Mesothelial cell of epicardium (in vitro differentiated cells): ENCODE data around the gene PDGFD. TPM values are rescaled to one million over a fixed set of nuclear protein-coding genes. Genes with fewer than 3 reads are reported as not detected.

Source experiments
- DNase-seq, 2 experiments: peaks; one replicate each; pipeline ENCODE4 v3.0.0; 2021; ENCODE audit warnings: low spot score in 2 of 2; ENCODE audit not compliant: unreplicated experiment in 2 of 2
- H3K27ac Mint-ChIP-seq: 2 replicates; pipeline ENCODE4 v1.8.0; 2021; ENCODE audit warnings: mixed read lengths
- H3K27me3 Mint-ChIP-seq: 2 replicates; pipeline ENCODE4 v1.8.0; 2021; ENCODE audit warnings: low read depth, mixed read lengths
- H3K36me3 Mint-ChIP-seq: 2 replicates; pipeline ENCODE4 v1.8.0; 2021; ENCODE audit warnings: mixed read lengths
- H3K4me1 Mint-ChIP-seq: 2 replicates; pipeline ENCODE4 v1.8.0; 2021; ENCODE audit warnings: mixed read lengths
- H3K4me3 Mint-ChIP-seq: 2 replicates; pipeline ENCODE4 v1.8.0; 2021; ENCODE audit warnings: mild to moderate bottlenecking, moderate library complexity, mixed read lengths
- H3K9me3 Mint-ChIP-seq: 2 replicates; pipeline ENCODE4 v1.8.0; 2021; ENCODE audit warnings: mixed read lengths
- total RNA-seq: library from RNA; stranded (reverse); gene quantifications from 3 replicates; pipeline ENCODE4 v1.2.1, GENCODE V29; 2021
- TF ChIP-seq, protein P1 (sequence below): fragments of 200-600 bp; sonication (generic); IDR thresholded peaks from one replicate; pipeline ENCODE4 v1.5.0; 2021; ENCODE audit warnings: antibody characterized with exemption; ENCODE audit not compliant: unreplicated experiment

The PDGFD gene
- total RNA-seq, 1 donor from 2014 or later: 29.1 TPM

DNA sequence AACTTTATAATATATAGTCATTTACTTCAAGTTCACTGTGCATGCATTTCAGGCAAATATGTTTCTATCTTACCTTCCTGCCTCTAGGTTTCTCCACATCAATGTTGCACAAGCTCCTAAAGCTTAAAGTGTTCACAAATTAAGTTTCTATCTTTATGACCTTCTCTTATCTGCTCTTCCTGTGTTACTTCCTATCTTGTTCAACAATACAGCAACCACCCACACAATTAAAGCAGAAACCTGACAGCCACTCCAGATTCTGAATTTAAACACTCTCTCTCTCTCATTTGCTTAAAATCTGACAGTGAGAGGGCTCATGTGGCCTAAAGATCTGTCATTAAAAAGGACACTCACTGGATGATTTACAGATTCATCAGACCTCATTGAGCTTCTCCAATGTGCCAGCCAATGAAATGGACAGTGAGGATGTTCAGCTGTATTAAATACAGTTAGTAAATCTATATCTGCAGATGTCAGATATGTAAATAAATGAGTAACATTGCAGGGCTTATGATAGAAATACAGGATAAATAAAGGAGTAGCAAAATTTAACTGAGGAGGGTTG lies 10.9 kb downstream of the PDGFD start:
- Mint-ChIP-seq H3K4me1 (peaks cover 27% of the 10 kb centered on the region), H3K27me3 (no peaks in the 10 kb centered on the region), H3K36me3 (peaks cover 3% of the 10 kb centered on the region), H3K27ac (no peak overlapping the region), H3K9me3 (peaks cover 9% of the 10 kb centered on the region), H3K4me3 (no peak overlapping the region)
- DNase-seq: no peak
- TF ChIP-seq, protein P1, sequence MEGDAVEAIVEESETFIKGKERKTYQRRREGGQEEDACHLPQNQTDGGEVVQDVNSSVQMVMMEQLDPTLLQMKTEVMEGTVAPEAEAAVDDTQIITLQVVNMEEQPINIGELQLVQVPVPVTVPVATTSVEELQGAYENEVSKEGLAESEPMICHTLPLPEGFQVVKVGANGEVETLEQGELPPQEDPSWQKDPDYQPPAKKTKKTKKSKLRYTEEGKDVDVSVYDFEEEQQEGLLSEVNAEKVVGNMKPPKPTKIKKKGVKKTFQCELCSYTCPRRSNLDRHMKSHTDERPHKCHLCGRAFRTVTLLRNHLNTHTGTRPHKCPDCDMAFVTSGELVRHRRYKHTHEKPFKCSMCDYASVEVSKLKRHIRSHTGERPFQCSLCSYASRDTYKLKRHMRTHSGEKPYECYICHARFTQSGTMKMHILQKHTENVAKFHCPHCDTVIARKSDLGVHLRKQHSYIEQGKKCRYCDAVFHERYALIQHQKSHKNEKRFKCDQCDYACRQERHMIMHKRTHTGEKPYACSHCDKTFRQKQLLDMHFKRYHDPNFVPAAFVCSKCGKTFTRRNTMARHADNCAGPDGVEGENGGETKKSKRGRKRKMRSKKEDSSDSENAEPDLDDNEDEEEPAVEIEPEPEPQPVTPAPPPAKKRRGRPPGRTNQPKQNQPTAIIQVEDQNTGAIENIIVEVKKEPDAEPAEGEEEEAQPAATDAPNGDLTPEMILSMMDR: no peak

DNA sequence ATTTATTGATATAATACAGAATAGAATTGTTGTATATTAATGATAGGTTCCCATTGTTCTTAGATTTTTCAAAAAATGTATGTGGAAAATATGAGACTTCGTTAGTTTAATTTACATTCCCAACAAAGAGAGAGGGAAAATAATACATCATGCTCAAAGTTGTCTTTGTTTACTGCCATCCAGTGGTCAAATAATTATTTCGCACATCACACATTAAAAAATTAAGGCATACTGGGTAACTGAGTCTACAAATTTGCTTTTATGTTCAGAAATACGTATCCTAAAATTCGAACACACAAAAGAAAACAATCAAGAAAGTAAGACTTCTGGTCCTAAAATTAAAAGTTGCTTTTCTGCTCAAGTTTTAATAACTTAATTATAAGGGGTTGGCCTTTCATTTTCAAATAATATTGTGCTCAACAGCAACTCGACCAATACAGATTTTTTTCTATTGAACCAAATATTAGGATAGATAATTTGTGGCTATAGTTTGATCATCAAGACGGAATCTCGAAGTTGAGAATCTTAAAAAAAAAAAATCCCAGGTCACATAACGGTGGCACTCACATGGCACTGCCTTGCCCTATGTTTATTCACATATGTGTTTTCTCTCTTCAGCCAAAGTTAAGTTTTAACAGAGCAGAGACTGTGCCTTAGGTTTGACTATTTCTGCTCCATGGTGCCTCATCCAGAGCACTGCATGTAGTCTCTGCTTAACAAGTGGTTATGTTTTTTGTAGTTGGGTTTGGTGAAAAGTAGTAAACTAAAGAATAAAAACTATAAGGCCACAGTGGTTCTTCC lies 12.3 kb downstream of the PDGFD start:
- Mint-ChIP-seq H3K36me3 (peaks cover 3% of the 10 kb centered on the region), H3K4me3 (no peak overlapping the region), H3K27ac (no peak overlapping the region), H3K27me3 (no peaks in the 10 kb centered on the region), H3K4me1 (peaks cover 28% of the 10 kb centered on the region), H3K9me3 (peaks cover 9% of the 10 kb centered on the region)
- no peak for DNase-seq
- TF ChIP-seq, protein P1: no peak

DNA sequence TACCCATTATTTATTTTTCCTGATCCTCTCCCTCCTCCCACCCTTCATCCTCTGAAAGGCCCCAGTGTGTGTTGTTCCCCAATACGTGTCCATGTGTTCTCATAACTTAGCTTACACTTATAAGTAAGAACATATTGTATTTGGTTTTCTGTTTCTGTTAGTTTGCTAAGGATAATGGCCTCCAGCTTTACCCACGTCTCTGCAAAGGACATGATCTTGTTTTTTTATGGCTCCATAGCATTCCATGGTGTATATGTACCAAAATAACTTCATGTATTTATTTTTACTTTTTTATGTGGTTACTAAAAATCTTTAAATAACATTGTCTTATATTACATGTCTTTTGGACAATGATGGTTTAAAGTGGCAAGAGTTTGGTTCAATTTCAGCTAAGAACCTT lies 15.2 kb downstream of the PDGFD start:
- peaks cover 3% of the 10 kb centered on the region for H3K36me3 Mint-ChIP-seq
- no peak for DNase-seq
- H3K27ac Mint-ChIP-seq: no peak overlapping the region
- H3K4me3 Mint-ChIP-seq: no peak overlapping the region
- H3K4me1 Mint-ChIP-seq: peaks cover 18% of the 10 kb centered on the region
- H3K27me3 Mint-ChIP-seq: no peaks in the 10 kb centered on the region
- TF ChIP-seq, protein P1: no peak
- peaks cover 9% of the 10 kb centered on the region for H3K9me3 Mint-ChIP-seq

DNA sequence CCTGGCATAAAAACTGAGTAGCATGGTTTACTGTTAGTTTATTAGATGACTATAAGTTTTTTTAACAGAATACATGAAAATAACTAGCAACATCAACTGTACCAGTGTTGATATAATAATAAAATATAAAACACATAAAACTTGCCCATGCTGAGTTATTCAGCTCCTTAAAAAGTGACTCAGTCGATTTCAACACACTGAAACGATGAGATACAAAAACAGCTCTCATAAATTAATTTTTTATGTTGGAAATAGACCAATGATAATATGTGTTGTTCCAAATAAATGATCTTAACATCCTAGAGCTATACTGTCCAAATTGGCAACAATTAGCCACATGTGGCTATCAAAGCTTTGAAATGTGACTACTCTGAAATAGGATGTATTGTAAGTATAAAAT lies 15.9 kb downstream of the PDGFD start:
- TF ChIP-seq, protein P1: no peak
- Mint-ChIP-seq H3K27ac (no peak overlapping the region), H3K4me1 (peaks cover 14% of the 10 kb centered on the region), H3K4me3 (no peak overlapping the region), H3K9me3 (peaks cover 9% of the 10 kb centered on the region), H3K36me3 (peaks cover 3% of the 10 kb centered on the region), H3K27me3 (no peaks in the 10 kb centered on the region)
- DNase-seq: no peak

DNA sequence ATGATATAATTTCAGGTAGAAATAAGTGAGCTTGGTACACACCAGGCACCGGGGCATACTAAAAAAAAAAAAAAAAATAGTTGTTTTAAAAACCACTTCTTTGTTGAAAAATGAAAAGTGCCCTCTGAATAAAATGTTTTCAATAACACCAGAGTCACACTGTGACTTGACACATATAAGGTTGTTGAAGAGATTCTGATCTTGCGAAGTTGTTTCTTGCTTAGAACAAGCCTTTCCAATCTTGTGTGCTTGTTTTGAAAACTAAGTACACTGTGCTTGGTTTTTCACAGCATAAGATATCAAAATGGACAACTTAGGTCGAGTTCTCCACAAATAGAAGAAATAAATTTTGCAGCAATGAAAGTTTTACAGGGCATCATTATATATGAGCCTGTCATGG lies 17.0 kb downstream of the PDGFD start:
- H3K36me3 Mint-ChIP-seq: peaks cover 3% of the 10 kb centered on the region
- no peak overlapping the region for H3K27ac Mint-ChIP-seq
- TF ChIP-seq, protein P1: no peak
- H3K27me3 Mint-ChIP-seq: no peaks in the 10 kb centered on the region
- peaks cover 19% of the 10 kb centered on the region for H3K4me1 Mint-ChIP-seq
- no peak overlapping the region for H3K4me3 Mint-ChIP-seq
- no peak for DNase-seq
- peaks cover 9% of the 10 kb centered on the region for H3K9me3 Mint-ChIP-seq
